HepG2 (cell line): ENCODE measurements around the gene TFAP2A. TPM values are rescaled to one million over a fixed set of nuclear protein-coding genes. Genes with fewer than 3 reads are reported as not detected.
A peak's percentile ranks its signal among the peaks of the same experiment; 100 is the strongest.

Source experiments
- CCAR2 ChIP-seq: fragments of 200-400 bp; formaldehyde crosslinking; optimal IDR thresholded peaks from 2 replicates; pipeline ENCODE3; 2018; ENCODE audit warnings: low read depth, mild to moderate bottlenecking, low read length, moderate library complexity
- EED ChIP-seq: sonication (generic); formaldehyde crosslinking; IDR thresholded peaks from 2 replicates; pipeline ENCODE4 v1.5.0; 2020; ENCODE audit warnings: mild to moderate bottlenecking, missing genetic modification reagents
- FIP1L1 ChIP-seq: fragments of 200-400 bp; formaldehyde crosslinking; IDR thresholded peaks from 2 replicates; pipeline ENCODE4 v1.6.1; 2018; ENCODE audit warnings: low read depth, mild to moderate bottlenecking, low read length, moderate library complexity, borderline replicate concordance; ENCODE audit not compliant: insufficient read depth
- HNF4A ChIP-seq: sonication (generic); formaldehyde crosslinking; IDR thresholded peaks from 2 replicates; pipeline ENCODE4 v1.4.0; 2020; ENCODE audit warnings: missing genetic modification reagents
- IKZF1 ChIP-seq: fragments of 450-650 bp; IDR thresholded peaks from 2 replicates; pipeline ENCODE4 v1.7.1; 2016
- JUND ChIP-seq: sonication (generic); formaldehyde crosslinking; IDR thresholded peaks from 2 replicates; pipeline ENCODE4 v1.8.0; 2022; ENCODE audit warnings: mild to moderate bottlenecking, missing genetic modification reagents
- KMT2B ChIP-seq: IDR thresholded peaks from 2 replicates; pipeline ENCODE4 v1.6.1; 2016; ENCODE audit warnings: missing genetic modification reagents, missing compliant biosample characterization
- LCORL ChIP-seq, 2 experiments: fragments of 450-650 bp in 1 of 2; sonication (generic) in 1 of 2; formaldehyde crosslinking in 1 of 2; IDR thresholded peaks; 2 replicates each; pipeline versions ENCODE4 v1.5.0 to v1.6.1; 2017 to 2020; ENCODE audit warnings: antibody characterized with exemption in 1 of 2, missing genetic modification reagents in 1 of 2
- MAFK ChIP-seq, 2 experiments: IDR thresholded peaks in 1 of 2; conservative IDR thresholded peaks in 1 of 2; 2 replicates each; pipeline ENCODE4 v1.6.1; 2011; ENCODE audit warnings: improper control_type of control experiment in 2 of 2, low read length in 2 of 2
- NR2F6 ChIP-seq, 2 experiments: IDR thresholded peaks; 2 replicates each; pipeline ENCODE4 v1.6.1; 2016; ENCODE audit warnings: antibody characterized with exemption in 1 of 2, mild to moderate bottlenecking in 1 of 2
- PCBP2 ChIP-seq: fragments of 200-400 bp; formaldehyde crosslinking; optimal IDR thresholded peaks from 2 replicates; pipeline ENCODE3; 2018; ENCODE audit warnings: low read length, low read depth; ENCODE audit not compliant: poor library complexity, severe bottlenecking
- POLR2A ChIP-seq, 2 experiments: IDR thresholded peaks; 2 replicates each; pipeline ENCODE4 v1.6.1; 2011; ENCODE audit warnings: low read depth in 2 of 2, low read length in 2 of 2, mild to moderate bottlenecking in 1 of 2, moderate library complexity in 1 of 2; ENCODE audit not compliant: insufficient read depth in 1 of 2
- SIX4 ChIP-seq: sonication (generic); formaldehyde crosslinking; IDR thresholded peaks from 2 replicates; pipeline ENCODE4 v1.4.0; 2020; ENCODE audit warnings: missing genetic modification reagents
- SNAI1 ChIP-seq: sonication (generic); formaldehyde crosslinking; IDR thresholded peaks from 2 replicates; pipeline ENCODE4 v1.5.0; 2020; ENCODE audit warnings: mild to moderate bottlenecking, missing genetic modification reagents, borderline replicate concordance
- SNRNP70 ChIP-seq: fragments of 200-400 bp; formaldehyde crosslinking; IDR thresholded peaks from 2 replicates; pipeline ENCODE4 v1.6.1; 2017; ENCODE audit warnings: mild to moderate bottlenecking, low read depth, low read length, moderate library complexity
- SUZ12 ChIP-seq: fragments of 150-350 bp; IDR thresholded peaks from 2 replicates; pipeline ENCODE4 v1.6.1; 2014; ENCODE audit warnings: low read depth, low read length
- TAF15 ChIP-seq: fragments of 200-400 bp; formaldehyde crosslinking; IDR thresholded peaks from one replicate; pipeline ENCODE4 v1.6.1; 2018; ENCODE audit warnings: mild to moderate bottlenecking, low read depth, low read length; ENCODE audit not compliant: poor library complexity, severe bottlenecking
- TCF7 ChIP-seq: sonication (generic); IDR thresholded peaks from 2 replicates; pipeline ENCODE4 v1.6.1; 2016; ENCODE audit warnings: antibody characterized with exemption, low read depth
- ZBTB44 ChIP-seq: sonication (generic); formaldehyde crosslinking; IDR thresholded peaks from 2 replicates; pipeline ENCODE4 v1.4.0; 2020; ENCODE audit warnings: missing genetic modification reagents
- ZNF138 ChIP-seq: sonication (generic); formaldehyde crosslinking; IDR thresholded peaks from 2 replicates; pipeline ENCODE4 v1.5.0; 2020; ENCODE audit warnings: mild to moderate bottlenecking, low read depth, missing genetic modification reagents
- ZNF180 ChIP-seq: sonication (generic); formaldehyde crosslinking; IDR thresholded peaks from 2 replicates; pipeline ENCODE4 v1.4.0; 2020; ENCODE audit warnings: low read depth, missing genetic modification reagents, borderline replicate concordance
- ZNF367 ChIP-seq: sonication (generic); formaldehyde crosslinking; IDR thresholded peaks from 2 replicates; pipeline ENCODE4 v1.4.0; 2020; ENCODE audit warnings: missing genetic modification reagents, borderline replicate concordance
- ZNF460 ChIP-seq: sonication (generic); formaldehyde crosslinking; IDR thresholded peaks from 2 replicates; pipeline ENCODE4 v1.5.1; 2020; ENCODE audit warnings: missing genetic modification reagents, mild to moderate bottlenecking, borderline replicate concordance
- ZNF598 ChIP-seq: sonication (generic); formaldehyde crosslinking; IDR thresholded peaks from 2 replicates; pipeline ENCODE4 v1.5.1; 2020; ENCODE audit warnings: mild to moderate bottlenecking, missing genetic modification reagents, borderline replicate concordance
- ZNF792 ChIP-seq: IDR thresholded peaks from 2 replicates; pipeline ENCODE4 v1.6.1; 2016
- polyA plus RNA-seq, 8 experiments: library from polyadenylated mRNA; depleted of rRNA in 3 of 8; stranded (reverse) in 7 of 8; unstranded in 1 of 8; fragments of >200 nt; fragmentation: Illumina TruSeq in 4 of 8; extraction: Trizol in 4 of 8; gene quantifications; 2 replicates each; pipeline versions ENCODE4 v1.2.1 to v1.2.3, GENCODE V29; 2011 to 2016; ENCODE audit warnings: low read depth in 4 of 8, missing spikeins in 1 of 8, mixed read lengths in 1 of 8; ENCODE audit not compliant: insufficient read depth in 1 of 8
- total RNA-seq, 5 experiments: library from RNA; depleted of rRNA; stranded (reverse); fragments of >200 nt; fragmentation: Illumina TruSeq; extraction: Trizol; gene quantifications; 2 replicates each; pipeline ENCODE4 v1.2.3, GENCODE V29; 2016; ENCODE audit warnings: low read depth in 1 of 5
- TF ChIP-seq, protein P1 (sequence below): sonication (generic); formaldehyde crosslinking; IDR thresholded peaks from 2 replicates; pipeline ENCODE4 v1.4.0; 2020; ENCODE audit warnings: mild to moderate bottlenecking, missing genetic modification reagents
- TF ChIP-seq, protein P2 (sequence below): sonication (generic); formaldehyde crosslinking; conservative IDR thresholded peaks from 2 replicates; pipeline ENCODE4 v1.4.0; 2020; ENCODE audit warnings: missing genetic modification reagents

The TFAP2A gene
- total and polyA plus RNA-seq, 2 of the 13 experiments (the other 11 are each of a cell fraction or from before 2014, with no cell fraction given), result not detected

DNA sequence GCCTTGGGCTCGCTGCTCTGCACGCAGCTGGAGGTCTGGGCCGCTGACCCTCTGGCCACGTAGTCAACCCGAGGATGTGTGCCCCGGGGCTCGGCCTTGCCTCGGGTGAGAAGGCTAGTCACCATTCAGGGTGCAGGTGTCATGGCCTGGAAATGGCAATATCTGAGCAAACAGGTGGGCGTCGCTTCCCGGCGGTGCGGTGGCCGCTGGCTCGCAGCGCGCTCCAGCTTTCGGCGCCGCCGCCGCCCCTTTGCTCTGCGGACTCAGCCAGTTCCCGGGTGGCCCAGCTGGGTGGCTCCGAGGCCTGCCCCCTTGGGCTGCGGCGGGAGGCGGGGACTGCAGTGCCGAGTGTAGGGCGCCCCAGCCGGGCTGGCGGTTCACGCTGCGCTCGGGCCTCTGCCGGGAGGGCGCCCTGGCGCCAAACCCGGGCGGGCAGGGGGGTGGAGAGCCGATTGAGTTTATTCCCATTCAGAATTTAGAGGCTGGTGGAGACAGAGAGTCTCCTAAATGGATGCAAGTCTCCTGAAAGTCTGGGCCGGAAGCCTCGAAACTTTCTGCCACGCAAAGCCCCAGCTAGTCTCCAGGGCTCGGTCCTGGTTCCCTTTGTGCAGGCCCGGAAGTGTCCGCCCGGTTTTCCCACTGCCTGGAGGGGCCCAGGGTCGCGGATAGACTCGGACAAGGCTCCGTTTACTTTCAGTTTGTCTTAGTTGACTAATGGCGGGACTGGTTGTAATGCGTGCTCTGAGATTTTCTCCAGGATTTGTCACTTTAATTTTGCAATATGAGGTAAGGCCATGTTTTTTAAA is 11.3 kb upstream of the TFAP2A start (continued):
- TF ChIP-seq ZBTB44 (CRISPR knock-in tag) (no peak), ZNF460 (CRISPR knock-in tag) (no peak), ZNF367 (peak; percentile 60; the same call in 1 of the 2 replicates), SNRNP70 (no peak), LCORL (IDR thresholded peaks at IDR 0.05) (no peak), LCORL (CRISPR knock-in tag; IDR thresholded peaks at IDR 0.05) (no peak; the same call in 1 of the 2 replicates), FIP1L1 (no peak), ZNF792 (CRISPR knock-in tag) (0 out of 2 replicates have a peak, but pooled peaks have one; percentile 5), CCAR2 (no peak), ZNF180 (CRISPR knock-in tag) (no peak), SIX4 (CRISPR knock-in tag) (no peak), EED (CRISPR knock-in tag) (peak; percentile 90; the same call in 1 of the 2 replicates), TCF7 (no peak), SNAI1 (CRISPR knock-in tag) (no peak), JUND (CRISPR knock-in tag) (no peak), HNF4A (CRISPR knock-in tag) (no peak), POLR2A (IDR thresholded peaks at IDR 0.05; ENCODE audit: insufficient read depth in 1 of 2, low read depth in 2 of 2, low read length in 2 of 2) (peak in 1 of 2 experiments; percentile 32; a peak in 1 of 4 replicates), ZNF598 (CRISPR knock-in tag) (0 out of 2 replicates have a peak, but pooled peaks have one; percentile 37), IKZF1 (no peak), SUZ12 (no peak), TAF15 (no peak), MAFK (conservative IDR thresholded peaks at IDR 0.05 in 1 of 2, IDR thresholded peaks at IDR 0.05 in 1 of 2; ENCODE audit: low read length in 2 of 2) (no peak), PCBP2 (no peak), ZNF138 (CRISPR knock-in tag) (no peak), KMT2B (CRISPR knock-in tag) (0 out of 2 replicates have a peak, but pooled peaks have one; percentile 34), NR2F6 (IDR thresholded peaks at IDR 0.05) (no peak), NR2F6 (CRISPR knock-in tag; IDR thresholded peaks at IDR 0.05) (no peak)
- TF ChIP-seq, protein P1, sequence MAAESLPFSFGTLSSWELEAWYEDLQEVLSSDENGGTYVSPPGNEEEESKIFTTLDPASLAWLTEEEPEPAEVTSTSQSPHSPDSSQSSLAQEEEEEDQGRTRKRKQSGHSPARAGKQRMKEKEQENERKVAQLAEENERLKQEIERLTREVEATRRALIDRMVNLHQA, result no peak
- TF ChIP-seq, protein P2, sequence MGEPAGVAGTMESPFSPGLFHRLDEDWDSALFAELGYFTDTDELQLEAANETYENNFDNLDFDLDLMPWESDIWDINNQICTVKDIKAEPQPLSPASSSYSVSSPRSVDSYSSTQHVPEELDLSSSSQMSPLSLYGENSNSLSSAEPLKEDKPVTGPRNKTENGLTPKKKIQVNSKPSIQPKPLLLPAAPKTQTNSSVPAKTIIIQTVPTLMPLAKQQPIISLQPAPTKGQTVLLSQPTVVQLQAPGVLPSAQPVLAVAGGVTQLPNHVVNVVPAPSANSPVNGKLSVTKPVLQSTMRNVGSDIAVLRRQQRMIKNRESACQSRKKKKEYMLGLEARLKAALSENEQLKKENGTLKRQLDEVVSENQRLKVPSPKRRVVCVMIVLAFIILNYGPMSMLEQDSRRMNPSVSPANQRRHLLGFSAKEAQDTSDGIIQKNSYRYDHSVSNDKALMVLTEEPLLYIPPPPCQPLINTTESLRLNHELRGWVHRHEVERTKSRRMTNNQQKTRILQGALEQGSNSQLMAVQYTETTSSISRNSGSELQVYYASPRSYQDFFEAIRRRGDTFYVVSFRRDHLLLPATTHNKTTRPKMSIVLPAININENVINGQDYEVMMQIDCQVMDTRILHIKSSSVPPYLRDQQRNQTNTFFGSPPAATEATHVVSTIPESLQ, result no peak
